Upper lobe of left lung (tissue), 4 donors: ENCODE results near the gene UGT1A6.
"Not testable (repeated sequence)": the region's sequence is repeated elsewhere in the genome, so short reads cannot be mapped to it uniquely, and the experiment has no call there.

ENCODE experiments used
- POLR2AphosphoS5 ChIP-seq, 2 donors: sonication (generic); formaldehyde crosslinking; IDR thresholded peaks; one replicate each; pipeline ENCODE4 v1.5.1; 2017; ENCODE audit warnings: antibody characterized with exemption in 2 of 2
- TF ChIP-seq, protein P1 (sequence below), 6 experiments: fragments of 450-650 bp in 4 of 6; fragments of 200-600 bp in 2 of 6; sonication (generic) in 2 of 6; IDR thresholded peaks; one replicate each; pipeline ENCODE4 v1.5.1; 2016 to 2019; ENCODE audit warnings: antibody characterized with exemption in 6 of 6

DNA sequence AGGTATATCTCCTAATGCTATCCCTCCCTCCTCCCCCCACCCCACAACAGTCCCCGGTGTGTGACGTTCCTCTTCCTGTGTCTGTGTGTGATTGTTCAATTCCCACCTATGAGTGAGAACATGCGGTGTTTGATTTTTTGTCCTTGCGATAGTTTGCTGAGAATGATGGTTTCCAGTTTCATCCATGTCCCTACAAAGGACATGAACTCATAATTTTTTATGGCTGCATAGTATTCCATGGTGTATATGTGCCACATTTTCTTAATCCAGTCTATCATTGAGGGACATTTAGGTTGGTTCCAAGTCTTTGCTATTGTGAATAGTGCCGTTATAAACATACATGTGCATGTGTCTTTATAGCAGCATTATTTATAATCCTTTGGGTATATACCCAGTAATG, 8.2 kb downstream of the UGT1A6 start:
- TF ChIP-seq, protein P1, sequence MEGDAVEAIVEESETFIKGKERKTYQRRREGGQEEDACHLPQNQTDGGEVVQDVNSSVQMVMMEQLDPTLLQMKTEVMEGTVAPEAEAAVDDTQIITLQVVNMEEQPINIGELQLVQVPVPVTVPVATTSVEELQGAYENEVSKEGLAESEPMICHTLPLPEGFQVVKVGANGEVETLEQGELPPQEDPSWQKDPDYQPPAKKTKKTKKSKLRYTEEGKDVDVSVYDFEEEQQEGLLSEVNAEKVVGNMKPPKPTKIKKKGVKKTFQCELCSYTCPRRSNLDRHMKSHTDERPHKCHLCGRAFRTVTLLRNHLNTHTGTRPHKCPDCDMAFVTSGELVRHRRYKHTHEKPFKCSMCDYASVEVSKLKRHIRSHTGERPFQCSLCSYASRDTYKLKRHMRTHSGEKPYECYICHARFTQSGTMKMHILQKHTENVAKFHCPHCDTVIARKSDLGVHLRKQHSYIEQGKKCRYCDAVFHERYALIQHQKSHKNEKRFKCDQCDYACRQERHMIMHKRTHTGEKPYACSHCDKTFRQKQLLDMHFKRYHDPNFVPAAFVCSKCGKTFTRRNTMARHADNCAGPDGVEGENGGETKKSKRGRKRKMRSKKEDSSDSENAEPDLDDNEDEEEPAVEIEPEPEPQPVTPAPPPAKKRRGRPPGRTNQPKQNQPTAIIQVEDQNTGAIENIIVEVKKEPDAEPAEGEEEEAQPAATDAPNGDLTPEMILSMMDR (IDR thresholded peaks at IDR 0.05): not testable (repeated sequence)
- not testable (repeated sequence) for TF ChIP-seq POLR2AphosphoS5 (IDR thresholded peaks at IDR 0.05)
